GM12864 (cell line): ENCODE data around the gene MRPS34.

ENCODE experiments used
- DNase-seq: peaks from one replicate; pipeline ENCODE4 v3.0.0-alpha.2; 2011; ENCODE audit warnings: low read depth
- H3K4me3 ChIP-seq: 2 replicates; pipeline ENCODE4 v1.5.1; 2011; ENCODE audit warnings: mild to moderate bottlenecking, low read depth, low read length, control low read depth
- TF ChIP-seq, protein P1 (sequence below): IDR thresholded peaks from 2 replicates; pipeline ENCODE4 v1.5.1; 2011; ENCODE audit warnings: low read depth, mild to moderate bottlenecking, moderate library complexity, low read length, control low read depth, inconsistent platforms; ENCODE audit errors: missing control alignments

The MRPS34 gene

DNA sequence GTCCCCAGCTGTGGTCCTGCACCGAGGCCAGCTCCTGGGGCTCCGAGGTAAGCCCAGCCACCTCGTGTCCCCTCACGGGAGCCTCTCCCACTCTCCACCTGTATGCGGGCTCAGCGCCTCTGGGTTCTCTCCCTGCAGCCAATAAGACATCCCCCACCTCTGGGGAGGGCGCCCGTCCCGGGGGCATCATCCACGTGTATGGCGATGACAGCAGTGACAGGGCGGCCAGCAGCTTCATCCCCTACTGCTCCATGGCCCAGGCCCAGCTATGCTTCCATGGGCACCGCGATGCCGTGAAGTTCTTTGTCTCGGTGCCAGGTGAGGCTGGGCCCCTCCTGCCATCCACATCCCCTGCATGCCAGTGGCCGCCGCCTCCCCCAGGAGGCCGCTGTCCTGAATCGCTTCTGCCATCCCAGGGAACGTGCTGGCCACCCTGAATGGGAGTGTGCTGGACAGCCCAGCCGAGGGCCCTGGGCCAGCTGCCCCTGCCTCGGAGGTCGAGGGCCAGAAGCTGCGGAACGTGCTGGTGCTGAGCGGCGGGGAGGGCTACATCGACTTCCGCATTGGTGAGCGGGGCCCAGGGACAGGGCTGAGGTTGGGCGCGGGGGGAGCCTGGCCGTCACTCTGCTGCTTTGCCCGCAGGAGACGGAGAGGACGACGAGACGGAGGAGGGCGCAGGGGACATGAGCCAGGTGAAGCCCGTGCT lies 4.7 kb downstream of the MRPS34 start:
- no peak overlapping the region for H3K4me3 ChIP-seq
- no peak for DNase-seq
- TF ChIP-seq, protein P1, sequence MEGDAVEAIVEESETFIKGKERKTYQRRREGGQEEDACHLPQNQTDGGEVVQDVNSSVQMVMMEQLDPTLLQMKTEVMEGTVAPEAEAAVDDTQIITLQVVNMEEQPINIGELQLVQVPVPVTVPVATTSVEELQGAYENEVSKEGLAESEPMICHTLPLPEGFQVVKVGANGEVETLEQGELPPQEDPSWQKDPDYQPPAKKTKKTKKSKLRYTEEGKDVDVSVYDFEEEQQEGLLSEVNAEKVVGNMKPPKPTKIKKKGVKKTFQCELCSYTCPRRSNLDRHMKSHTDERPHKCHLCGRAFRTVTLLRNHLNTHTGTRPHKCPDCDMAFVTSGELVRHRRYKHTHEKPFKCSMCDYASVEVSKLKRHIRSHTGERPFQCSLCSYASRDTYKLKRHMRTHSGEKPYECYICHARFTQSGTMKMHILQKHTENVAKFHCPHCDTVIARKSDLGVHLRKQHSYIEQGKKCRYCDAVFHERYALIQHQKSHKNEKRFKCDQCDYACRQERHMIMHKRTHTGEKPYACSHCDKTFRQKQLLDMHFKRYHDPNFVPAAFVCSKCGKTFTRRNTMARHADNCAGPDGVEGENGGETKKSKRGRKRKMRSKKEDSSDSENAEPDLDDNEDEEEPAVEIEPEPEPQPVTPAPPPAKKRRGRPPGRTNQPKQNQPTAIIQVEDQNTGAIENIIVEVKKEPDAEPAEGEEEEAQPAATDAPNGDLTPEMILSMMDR = no peak

DNA sequence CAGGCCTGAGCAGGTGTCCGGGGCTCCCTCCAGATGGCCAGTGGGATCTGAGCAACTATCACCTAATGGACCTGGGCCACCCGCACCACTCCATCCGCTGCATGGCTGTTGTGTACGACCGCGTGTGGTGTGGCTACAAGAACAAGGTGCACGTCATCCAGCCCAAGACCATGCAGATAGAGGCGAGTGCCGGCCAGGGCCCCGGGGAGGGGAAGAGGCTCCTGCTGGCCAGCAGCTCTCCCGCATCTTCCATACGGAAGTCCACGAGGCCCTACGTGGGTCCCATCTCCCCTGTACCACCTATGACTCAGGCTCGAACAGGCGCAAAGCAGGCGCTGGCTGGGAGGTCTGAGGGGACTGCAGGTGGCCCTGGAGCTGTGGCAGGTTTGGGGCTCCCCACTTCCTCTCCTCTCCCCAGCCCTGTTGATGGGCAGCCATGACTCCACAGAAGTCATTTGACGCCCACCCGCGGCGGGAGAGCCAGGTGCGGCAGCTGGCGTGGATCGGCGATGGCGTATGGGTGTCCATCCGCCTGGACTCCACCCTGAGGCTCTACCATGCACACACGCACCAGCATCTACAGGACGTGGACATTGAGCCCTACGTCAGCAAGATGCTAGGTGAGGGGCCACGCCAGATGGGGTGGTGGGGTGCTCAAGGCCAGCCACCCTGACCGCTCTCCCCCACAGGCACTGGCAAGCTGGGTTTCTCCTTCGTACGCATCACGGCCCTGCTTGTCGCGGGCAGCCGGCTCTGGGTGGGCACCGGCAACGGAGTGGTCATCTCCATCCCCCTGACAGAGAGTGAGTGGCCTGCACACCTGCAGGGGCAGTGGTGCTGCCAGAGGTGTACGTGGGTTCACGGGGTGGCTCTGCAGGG lies 5.6 kb downstream of the MRPS34 start:
- TF ChIP-seq, protein P1 = no peak
- no peak overlapping the region for H3K4me3 ChIP-seq
- DNase-seq = no peak

DNA sequence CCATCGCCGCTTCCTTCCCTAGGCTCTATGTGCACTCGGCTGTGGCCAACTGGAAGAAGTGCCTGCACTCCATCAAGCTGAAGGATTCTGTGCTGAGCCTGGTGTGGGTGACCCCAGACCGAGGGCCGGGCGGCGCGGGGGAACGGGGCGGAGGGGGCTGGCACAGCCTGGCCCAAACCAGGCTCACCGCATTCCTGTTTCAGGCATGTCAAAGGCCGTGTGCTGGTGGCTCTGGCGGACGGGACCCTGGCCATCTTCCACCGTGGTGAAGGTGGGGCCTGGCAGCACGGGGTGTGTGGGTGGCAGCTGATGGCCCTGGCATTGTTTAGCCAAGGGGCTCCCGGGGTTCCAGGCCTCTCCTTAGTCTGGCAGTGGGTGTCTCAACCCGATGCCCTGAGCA lies 6.2 kb downstream of the MRPS34 start:
- TF ChIP-seq, protein P1 = no peak
- no peak for DNase-seq
- no peak overlapping the region for H3K4me3 ChIP-seq

DNA sequence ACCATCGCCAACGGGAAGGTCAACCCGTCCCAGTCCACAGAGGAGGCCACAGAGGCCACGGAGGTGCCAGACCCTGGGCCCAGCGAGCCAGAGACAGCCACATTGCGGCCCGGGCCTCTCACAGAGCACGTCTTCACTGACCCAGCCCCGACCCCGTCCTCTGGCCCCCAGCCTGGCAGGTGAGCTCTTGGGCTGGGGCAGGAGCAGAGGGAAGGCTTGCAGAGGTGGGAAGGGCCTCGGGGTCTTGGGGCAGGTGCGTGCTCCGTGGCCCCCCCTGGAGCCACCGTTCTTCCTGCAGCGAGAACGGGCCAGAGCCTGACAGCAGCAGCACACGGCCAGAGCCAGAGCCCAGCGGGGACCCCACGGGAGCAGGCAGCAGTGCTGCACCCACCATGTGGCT lies 6.7 kb downstream of the MRPS34 start:
- TF ChIP-seq, protein P1 = no peak
- DNase-seq = no peak

DNA sequence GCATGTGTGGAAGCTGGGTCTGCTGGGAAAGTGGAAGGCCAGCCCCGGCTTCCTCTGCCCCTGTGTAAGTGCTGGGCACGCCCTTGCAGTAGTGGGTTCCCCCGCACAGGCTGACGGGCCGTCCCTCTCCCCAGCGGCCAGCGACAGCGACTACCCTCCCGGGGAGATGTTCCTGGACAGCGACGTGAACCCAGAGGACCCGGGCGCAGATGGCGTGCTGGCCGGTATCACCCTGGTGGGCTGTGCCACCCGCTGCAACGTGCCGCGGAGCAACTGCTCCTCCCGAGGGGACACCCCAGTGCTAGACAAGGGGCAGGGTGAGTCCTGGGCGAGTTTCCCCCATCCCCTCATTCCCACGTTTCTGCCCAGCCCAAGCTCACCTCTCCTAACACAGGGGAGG lies 7.1 kb downstream of the MRPS34 start:
- no peak overlapping the region for H3K4me3 ChIP-seq
- no peak for DNase-seq
- TF ChIP-seq, protein P1 = no peak

More for the DNA sequence above, 6.7 kb downstream of the MRPS34 start:
- H3K4me3 ChIP-seq = no peak overlapping the region

DNA sequence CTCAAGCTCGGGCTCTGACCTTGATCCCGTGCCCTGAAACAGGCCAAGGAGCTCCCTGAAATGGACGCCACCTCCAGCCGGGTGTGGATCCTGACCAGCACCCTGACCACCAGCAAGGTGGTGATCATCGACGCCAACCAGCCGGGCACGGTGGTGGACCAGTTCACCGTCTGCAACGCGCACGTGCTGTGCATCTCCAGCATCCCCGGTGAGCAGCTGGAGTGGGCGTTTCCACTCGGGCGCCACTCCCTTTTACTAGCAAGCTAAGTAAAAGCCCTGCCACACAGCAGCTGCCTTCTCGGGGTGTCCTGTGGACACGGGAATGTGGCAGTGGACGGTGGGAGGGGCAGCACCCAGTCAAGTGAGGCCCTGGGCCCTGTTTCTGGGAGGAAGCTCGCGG lies 8.0 kb downstream of the MRPS34 start:
- TF ChIP-seq, protein P1 = no peak
- no peak overlapping the region for H3K4me3 ChIP-seq
- DNase-seq = no peak
